Activated CD8-positive, alpha-beta memory T cell treated with anti-CD3 and anti-CD28 coated beads, Interleukin-2, amount 50 U/mL, for 4 hours (primary cell): ENCODE results near the gene GABRB1.

Experiments used
- DNase-seq: peaks from one replicate; pipeline ENCODE4 v3.0.0-alpha.2; 2020

GABRB1 gene

DNA sequence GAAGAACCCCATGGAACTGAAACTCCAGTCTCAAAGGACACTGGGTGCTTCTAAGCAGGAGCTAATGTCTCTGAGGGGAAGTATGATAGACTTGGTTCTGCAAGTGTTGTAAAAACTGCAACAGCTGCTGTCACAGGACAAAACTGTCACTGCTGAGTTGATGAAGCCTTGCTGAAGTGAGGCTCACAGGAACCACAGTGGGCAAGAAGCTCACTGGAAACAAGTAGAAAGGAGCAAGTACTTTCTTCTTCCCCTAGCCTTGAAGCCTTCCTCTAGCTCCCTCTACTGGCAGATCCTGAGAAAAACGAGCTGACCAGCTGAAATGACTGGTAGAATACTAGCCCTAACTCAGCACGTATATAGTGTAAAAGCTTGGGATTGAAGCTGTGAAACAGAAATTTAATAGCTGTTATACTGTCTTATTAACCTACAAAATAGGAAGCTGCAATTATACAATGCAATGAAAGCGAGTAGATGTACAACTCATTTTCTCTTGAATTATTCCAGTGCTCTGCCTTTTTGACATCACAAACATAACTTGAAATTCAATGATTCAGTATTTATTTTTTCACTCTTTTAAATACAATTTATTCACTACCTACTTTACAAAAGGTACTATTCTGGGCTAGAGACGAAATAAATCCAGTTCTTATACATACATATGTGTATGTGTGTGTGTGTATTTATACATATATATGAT is 91.4 kb downstream of the GABRB1 start:
- DNase-seq, result peak; percentile 20

DNA sequence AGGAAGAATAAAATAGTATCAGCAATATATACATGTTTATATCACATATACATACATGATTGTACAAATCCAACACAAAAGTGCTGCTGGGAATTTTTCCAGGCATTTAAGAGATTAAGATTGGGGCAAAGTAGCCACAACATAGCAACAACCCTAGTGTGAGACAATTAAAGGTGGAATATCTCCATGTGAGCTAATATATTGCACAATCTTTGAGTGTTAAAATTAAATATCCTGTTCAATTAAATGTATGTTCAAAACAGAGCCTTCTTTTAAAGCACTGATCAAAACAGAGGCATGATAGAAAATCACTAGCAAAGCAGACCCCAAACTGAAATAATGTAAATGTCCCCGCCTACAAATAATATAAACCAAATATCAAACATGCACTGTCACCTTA is 97.6 kb downstream of the GABRB1 start:
- DNase-seq, result no peak

DNA sequence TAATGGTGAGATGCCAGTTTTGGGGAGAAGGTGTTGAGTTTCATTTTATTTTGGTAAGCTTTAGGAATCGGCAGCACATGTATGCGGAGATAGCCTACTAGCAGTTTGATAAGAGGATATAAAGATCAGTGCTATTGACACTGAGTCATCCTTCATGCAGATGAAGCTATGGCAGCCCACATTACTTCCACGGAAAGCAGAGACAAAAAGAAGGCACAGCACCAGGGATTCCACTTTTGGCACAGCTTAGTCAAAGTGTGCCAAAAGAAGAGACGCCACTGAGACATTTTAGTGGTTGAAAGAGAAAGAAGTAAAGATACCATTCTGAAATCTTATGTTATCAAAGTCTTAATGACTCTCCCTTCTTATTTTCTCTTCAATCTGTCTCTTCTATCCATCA is 103.8 kb downstream of the GABRB1 start:
- DNase-seq, result no peak

DNA sequence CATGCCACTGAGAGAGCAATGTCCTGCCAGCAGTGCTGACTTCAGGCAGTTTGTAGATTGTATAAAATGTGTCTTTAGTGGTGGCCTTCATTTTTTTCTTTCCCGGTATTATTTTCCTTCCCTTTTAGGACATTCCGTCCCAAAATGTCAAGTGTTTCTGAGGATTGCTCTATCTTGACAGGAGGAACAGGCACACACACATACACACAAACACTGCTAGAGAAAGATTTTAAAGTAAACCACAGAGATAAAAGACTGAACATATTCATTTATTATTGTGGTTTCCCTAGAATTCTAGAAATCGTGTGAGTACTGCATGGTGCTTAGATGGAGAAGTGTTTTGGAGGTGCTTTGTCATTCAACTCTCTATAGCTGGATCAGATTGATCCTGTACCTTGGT is 111.9 kb downstream of the GABRB1 start:
- DNase-seq, result no peak

DNA sequence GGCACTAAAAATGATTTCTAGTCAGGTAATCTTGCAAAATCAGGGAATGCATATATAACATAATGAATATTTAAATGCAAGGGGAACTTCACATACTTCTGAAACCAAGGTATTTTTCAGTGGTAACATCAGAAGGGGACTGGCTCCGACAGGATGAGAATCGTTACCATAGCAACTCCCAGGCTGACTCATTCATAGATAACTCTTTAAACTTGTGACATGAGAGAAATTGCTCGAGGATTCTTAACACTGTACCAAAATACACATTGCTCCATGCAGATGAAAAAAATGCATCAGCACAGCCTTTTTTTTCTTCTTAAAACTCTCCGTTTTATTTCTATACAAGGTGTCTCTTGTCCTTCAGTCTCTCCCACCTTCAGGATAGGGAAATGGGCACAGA is 114.3 kb downstream of the GABRB1 start:
- no peak for DNase-seq

DNA sequence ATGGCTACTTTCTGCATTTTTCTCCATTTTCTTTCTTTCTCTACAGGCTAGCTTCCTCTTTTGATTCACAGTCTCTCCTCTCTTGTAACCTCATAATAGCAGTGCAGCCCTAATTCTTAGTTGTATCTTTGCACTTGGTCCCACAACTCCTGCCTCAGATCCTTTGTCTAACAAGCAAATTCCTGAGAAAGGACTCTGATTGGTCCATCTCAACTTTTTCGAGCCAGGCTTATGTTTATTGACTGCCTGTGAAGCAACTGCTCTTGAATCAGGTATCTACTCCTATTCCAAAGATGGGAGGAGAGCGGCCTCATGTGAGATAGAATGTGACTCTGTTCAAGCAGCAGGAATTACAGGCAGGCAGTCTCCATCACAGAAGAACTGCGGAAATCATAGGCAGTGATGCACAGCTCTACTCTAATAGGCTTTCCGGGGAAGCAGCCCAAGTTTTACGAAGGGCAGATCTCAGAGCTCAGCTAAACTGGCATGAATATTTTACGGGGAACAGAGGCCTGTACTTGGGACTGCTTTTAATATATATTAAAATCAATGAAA is 123.5 kb downstream of the GABRB1 start:
- no peak for DNase-seq

DNA sequence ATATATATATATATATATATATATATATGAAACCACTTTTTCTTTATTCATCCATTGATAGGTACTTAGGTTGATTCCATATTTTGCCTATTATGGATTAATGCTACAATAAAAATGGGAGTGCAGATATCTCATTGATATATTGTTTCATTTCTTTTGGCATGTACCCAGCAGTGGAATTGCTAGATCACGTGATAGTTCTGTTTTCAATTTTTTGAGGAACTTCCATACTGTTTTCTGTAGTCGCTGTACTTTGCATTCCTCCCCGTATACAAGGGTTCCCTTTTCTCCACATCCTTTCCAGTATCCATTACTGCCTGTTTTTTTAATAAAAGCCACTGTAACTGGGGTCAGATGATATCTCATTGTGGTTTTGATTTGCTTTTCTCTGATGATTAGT is 124.6 kb downstream of the GABRB1 start:
- no peak for DNase-seq

DNA sequence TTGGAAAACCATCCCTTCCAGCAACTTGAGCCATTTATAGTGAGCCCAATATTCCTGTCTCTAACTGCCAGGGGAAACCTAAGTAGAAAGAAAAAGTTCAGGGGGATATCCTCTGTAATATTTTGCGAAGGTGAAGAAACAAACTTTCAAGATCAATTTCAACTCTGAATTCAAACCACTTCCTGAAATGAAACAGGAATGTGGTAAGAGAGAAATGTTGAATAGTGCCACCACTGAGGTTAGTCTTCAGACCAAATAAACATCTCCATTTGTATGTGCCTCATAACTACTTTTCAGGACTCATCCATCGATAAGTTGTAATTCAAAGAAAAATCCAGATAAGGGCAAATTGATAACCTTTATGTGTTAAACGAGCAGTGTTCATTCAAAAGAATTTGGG is 128.7 kb downstream of the GABRB1 start:
- no peak for DNase-seq

DNA sequence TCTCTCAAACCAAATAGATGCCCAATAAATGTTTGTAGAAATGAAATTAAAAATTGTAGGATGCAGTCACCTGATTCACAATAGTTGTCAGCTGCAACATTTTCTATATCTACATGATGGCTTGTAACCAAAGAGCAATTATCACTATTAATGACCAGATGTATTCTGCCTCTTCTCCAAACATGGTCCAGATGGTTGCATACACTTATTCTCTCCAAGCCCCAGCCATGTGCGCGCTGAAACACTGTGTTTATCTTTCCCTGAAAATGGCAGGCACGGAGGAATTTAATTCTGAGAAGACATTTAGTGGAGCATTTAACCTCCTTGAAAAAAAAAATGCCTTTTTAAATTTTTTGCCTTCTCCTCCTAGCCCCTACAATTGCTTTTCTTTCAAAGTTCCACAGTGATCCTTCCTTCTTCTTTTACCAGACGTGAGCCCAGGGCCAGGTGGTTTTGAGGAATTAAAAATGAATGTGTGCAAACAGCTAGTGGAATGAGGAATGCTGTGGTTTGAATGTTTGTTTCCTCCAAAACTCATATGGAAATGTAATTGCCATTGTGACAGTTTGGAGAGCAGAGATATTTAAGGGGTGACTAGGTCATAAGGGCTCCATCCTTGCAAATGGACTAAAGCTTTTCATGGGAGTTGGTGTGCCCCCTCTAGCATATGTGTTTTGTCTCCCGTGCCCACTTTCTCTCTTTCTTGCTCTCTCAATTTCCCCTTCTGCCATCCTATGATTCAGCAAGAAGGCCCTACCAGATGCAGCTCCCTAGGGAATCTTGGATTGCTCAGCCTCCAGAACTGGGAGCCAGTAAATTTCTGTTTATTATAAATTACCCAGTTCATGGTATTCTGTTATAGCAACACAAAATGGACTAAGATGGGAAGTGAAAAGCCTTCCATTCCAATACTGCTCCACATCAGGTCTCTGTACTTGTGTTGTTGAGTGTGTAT is 136.0 kb downstream of the GABRB1 start:
- no peak for DNase-seq

DNA sequence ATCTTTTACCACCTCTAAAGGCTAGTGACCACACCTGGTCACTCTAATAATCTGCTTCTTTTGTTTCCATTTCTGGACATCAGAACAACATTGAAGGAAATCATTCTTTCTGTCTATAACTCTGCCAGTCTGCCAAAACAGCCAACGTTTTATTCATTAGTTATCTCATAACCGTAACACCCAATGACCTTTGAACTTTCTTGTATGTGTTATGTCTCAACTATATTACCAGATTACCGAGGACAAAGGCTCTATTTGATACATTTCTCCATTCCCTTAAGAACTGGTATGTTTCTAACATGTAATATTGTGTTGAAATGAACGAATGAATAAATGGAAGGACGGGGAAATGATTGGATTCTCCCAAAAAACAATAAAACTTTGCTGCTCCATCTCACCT is 152.7 kb downstream of the GABRB1 start:
- DNase-seq, result no peak

DNA sequence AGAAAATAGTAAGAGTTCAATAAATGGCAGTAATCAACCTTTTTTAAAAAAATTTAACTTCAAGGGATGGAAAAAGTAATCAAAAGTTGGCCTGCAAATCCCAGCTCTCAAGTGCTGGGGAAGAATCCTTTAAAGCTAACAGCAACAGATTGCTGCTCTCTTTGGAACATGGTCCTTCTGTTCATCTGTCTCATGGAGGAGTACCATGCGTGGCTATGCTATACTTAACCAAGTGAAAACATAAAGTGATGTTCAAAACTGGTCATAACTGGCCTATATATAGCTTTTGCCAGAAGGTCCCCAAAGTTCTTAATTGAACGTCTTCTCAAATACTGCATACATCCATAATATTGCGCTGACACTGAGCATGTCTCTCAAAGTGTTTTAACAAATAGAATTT is 154.4 kb downstream of the GABRB1 start:
- no peak for DNase-seq

DNA sequence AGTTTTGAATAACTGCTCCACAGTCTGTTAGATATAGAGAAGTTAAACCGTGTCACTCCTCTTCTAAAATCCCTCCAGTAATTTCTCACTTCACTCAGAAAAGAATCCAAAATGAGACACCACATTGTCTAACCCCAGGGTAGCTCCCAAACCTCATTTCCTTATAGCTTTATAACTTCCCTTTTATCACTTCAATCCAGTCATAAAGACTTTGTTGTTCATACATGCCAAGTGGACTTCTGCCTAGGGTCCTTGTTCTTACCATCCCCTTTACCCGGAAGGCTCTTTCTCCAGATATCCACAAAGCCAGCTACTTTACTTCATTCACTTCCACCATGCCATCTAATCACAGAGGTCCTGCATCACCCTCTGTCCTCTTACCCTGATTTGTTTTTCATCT is 156.2 kb downstream of the GABRB1 start:
- DNase-seq, result no peak

DNA sequence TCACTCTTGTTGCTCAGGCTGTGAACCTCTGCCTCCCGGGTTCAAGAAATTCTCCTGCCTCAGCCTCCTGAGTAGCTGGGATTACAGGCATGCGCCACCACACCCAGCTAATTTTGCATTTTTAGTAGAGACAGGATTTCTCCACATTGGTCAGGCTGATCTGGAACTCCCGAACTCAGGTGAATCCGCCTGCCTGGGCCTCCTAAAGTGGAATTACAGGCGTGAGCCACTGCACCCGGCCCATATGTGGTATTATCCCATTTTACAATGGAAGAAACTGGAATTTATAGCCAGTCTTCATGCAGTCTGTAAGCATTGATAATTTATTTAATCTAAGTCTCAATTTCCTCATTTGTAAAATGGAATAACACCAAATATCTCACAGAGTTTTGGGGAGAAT is 161.8 kb downstream of the GABRB1 start:
- no peak for DNase-seq

DNA sequence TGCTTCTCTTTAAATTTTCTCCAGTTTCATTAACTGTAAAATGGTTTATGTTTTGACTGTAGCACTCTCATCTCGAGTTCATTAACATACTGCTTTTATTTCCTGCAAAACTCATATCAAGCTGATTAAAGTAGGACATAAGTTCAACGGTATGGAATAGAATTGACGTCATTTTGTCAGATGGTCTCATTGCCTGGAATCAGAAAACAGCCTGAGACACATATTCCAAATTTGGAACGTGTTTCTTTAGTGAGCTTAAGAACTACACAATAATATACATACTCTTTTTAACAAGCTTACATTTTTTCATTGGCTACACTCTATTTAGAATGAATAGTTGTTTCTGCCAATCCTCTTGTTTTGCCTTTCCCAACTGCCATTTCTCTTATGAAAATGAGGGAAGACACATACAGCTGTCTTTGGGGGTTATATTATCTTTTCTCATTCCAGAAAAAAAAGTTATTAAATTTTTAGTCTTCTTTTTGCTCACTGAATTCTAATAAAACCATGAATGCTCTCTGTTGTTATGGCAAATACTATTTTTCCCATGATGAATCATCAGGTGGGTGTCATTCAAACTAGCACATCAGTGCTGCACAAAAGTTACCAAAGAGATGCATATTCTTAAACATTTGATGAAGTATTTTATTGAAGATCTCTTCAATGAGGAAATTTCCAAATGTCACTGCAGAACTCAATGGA is 162.8 kb downstream of the GABRB1 start:
- no peak for DNase-seq

DNA sequence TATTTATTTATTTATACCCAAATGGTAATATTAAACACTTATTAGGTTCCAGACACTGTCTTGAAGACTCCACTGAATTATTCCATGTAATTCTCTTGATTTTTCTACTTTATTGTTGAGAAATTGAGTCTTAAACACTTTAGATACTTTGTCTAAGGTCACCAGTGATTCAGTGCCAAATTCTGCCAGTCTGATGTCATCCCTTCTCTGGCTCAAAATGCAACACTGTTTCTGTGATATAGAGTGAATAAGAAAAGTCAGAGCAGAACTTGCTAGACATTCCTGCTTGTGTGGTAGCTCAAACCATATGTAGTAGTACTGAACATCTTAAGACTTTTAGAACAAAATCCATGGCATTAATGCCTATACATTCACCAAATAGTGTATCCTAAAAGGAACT is 164.3 kb downstream of the GABRB1 start:
- DNase-seq, result no peak

DNA sequence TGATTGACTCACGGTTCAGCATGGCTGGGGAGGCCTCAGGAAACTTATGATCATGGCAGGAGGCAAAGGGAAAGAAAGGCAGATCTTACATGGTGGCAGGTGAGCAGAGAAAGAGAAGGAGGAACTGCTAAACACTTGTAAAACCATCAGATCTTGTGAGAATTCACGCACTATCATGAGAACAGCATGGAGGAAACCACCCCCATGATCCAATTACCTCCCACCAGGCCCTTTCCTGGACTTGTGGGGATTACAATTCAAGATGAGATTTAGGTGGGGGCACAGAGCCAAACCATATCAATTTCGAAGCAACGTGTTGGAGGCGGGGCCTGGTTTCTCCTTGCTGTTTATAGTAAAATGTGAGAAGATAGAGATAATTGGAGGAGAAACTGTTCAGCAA is 167.4 kb downstream of the GABRB1 start:
- DNase-seq, result no peak

DNA sequence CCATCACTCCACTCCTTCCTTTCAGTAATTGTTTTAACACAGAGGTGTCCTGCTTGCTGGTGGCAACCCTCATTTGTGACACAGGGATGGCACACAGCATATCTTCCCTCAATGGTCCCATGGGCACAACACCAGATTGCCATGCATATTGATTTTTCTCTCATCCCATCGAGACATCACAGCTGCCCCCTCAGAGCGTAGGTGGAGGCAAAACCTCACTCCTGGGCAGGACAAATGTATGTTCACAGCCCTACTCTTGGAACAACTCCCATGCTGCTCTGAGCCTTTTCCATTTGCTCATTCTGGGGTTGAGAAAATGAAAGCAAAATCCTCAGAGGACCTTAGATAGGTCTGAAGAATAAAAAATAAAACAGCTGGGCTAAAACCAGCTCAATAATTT is 172.2 kb downstream of the GABRB1 start:
- no peak for DNase-seq

DNA sequence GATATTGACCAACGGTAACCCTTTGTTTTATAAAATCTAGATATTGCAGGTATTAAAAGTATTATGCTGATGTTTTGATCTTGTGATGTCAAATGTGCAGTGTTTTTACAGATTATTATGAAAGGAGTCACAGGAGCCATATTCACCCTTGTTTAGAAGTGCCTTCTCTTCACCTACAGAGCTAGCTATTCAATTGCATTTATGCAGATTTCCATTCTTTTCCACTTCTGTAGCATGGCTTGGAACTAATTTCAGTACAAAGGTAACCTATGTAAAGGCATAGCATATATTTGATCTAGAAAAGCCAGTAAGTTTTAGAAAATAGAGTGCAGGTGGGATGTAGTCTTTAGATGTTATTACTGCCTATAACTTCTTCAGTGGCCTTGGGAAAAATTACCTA is 176.2 kb downstream of the GABRB1 start:
- no peak for DNase-seq

DNA sequence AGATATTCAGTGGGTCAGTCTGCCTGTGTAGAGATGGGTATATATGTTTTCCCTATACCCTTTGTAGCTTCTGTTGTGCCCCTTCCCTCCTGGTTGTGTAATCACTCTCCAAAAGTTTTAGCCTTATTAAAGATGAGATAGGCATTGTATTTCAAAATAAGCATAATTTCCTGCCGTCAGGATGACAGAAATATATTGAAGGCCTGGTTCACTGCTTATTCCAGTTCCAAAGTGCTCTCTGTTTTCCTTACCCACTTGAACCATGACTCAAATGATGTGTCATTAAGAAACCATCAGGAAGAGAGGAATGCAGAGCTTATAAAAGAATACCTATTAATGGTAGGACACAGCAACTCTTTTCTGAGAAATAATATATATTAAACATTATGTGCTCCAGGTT is 178.5 kb downstream of the GABRB1 start:
- DNase-seq, result no peak

DNA sequence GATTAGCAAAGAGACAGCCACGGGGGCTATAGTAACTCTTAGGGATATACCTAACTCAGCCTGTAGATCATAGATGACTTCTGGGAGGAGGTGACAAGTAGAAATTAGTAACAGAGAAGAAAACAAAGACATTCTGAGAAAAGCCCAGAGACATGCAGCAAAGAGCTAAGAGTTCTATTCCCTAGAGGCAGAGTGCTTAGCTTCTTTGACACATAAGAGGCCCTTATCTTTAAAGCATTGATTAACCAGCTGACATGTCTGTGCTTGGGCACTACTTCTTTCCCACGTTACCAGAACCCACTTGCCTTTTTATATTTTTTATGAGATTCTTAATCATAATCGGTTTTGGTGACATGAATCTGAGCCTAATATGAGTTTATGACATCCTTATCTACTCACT is 179.5 kb downstream of the GABRB1 start:
- DNase-seq, result no peak

DNA sequence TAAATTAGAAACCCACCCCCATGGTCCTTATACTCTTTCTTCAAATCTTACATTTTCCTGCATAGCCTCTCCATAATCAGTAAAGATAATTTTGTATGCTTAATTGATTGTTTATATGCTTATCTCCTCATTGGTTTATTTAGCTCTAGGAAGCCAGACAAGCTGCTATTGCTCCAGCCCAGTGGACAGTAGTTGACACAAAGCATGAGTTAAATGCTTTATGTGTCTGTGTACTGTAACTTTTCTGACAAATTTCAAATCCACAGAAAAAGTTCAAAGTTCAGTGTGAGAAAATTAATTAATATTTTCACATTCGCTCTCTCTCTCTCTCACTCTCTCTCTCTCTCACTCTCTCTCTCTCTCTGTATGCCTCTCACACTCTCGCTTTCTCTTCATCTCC is 181.7 kb downstream of the GABRB1 start:
- DNase-seq, result no peak

DNA sequence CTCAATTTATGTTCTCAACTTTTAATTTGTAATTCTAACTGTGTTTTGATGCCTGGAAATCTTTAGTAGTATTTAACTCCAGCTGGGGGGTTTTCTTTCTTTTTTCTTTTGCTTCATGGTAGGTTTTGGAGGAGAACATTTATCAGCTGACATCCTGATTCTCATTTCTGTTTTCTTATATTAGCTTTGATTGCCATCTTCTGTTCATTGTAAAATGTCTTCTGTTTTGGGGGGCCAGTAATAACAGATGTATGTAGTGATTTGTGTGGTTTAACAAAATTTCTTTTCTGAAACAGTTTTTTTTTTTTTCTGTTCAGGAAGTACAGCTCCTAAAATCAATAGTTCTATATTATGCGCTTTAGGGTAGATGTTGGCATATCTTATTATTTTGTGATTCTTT is 182.2 kb downstream of the GABRB1 start:
- DNase-seq, result no peak

DNA sequence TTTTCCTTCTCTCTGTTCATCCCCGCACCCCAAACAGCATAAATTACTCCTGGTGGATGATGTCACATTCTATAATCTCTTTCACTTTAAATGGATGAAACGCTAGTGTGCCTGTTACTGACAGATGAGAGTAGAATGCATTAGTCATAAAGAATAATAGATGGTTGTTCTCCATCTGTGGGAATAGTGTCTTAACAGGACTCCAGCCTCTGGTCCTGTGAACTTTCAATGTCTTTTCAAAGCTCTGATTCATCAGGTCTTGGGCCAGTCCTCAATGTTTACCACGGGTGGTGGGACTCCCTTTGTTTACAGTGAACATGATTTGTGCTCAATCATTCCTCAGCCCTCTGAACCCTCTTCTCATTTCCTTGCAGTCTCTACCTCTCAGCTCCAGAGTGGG is 182.6 kb downstream of the GABRB1 start:
- DNase-seq, result no peak

DNA sequence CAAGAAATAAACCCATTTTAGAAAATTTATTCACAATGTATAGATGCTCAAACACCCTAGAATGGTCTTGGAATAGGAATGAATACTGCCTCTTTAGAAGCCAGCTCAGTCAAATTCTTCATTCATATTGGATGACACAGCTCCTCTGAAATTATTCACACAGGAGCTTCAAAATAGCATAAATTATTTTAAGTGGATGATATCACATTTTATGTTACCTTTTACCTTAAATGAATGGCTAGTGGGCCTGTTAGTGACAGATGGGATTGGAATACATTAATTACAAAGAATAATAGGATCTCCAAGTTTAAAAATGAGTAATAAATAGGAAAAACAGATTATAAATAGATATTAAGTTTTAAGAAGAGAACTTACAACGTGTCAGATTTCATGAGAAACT is 184.4 kb downstream of the GABRB1 start:
- no peak for DNase-seq
